ENCODE measurements around the gene REXO4.

REXO4 gene

GRCh38 chr9:133361507-133362092 lies 56.2 kb downstream of the REXO4 start:
- no peak overlapping the region for H3K4me3 ChIP-seq (ENCODE audit: low read length in 2 of 2)
- no peak overlapping the region for H3K9ac ChIP-seq (ENCODE audit: low read depth in 1 of 2, low read length in 2 of 2)
- no peak overlapping the region for H3K27ac ChIP-seq (ENCODE audit: low read depth in 2 of 2, low read length in 2 of 2)
- no peaks in the 10 kb centered on the region for H3K27me3 ChIP-seq (ENCODE audit: control insufficient read depth in 2 of 2, insufficient read depth in 2 of 2, low read length in 2 of 2)
- H3K9me3 ChIP-seq (ENCODE audit: control insufficient read depth in 2 of 2, low read length in 2 of 2), result no peaks in the 10 kb centered on the region
- peaks cover 66 to 67% of the 10 kb centered on the region in 2 donors for H3K36me3 ChIP-seq (ENCODE audit: control insufficient read depth in 2 of 2, insufficient read depth in 2 of 2, low read length in 2 of 2)
- peaks cover 11 to 15% of the 10 kb centered on the region in 2 donors for H3K4me1 ChIP-seq (ENCODE audit: control insufficient read depth in 2 of 2, insufficient read depth in 2 of 2, low read length in 2 of 2)

- H3K9ac ChIP-seq (ENCODE audit: low read depth in 1 of 2, low read length in 2 of 2), result no peak overlapping the region
- no peak overlapping the region for H3K27ac ChIP-seq (ENCODE audit: low read depth in 2 of 2, low read length in 2 of 2)
- peaks cover 14 to 17% of the 10 kb centered on the region in 2 donors for H3K4me1 ChIP-seq (ENCODE audit: control insufficient read depth in 2 of 2, insufficient read depth in 2 of 2, low read length in 2 of 2)
- no peak overlapping the region for H3K4me3 ChIP-seq (ENCODE audit: low read length in 2 of 2)
- no peaks in the 10 kb centered on the region for H3K27me3 ChIP-seq (ENCODE audit: control insufficient read depth in 2 of 2, insufficient read depth in 2 of 2, low read length in 2 of 2)
- H3K36me3 ChIP-seq (ENCODE audit: control insufficient read depth in 2 of 2, insufficient read depth in 2 of 2, low read length in 2 of 2), result peaks cover 57 to 58% of the 10 kb centered on the region in 2 donors
- H3K9me3 ChIP-seq (ENCODE audit: control insufficient read depth in 2 of 2, low read length in 2 of 2), result no peaks in the 10 kb centered on the region
Observed at GRCh38 chr9:133360400-133361393, 57.1 kb downstream of the REXO4 start.

- peaks cover 47 to 49% of the 10 kb centered on the region in 2 donors for H3K36me3 ChIP-seq (ENCODE audit: control insufficient read depth in 2 of 2, insufficient read depth in 2 of 2, low read length in 2 of 2)
- H3K4me1 ChIP-seq (ENCODE audit: control insufficient read depth in 2 of 2, insufficient read depth in 2 of 2, low read length in 2 of 2), result peaks cover 20 to 25% of the 10 kb centered on the region in 2 donors
- no peak overlapping the region for H3K9ac ChIP-seq (ENCODE audit: low read depth in 1 of 2, low read length in 2 of 2)
- H3K27me3 ChIP-seq (ENCODE audit: control insufficient read depth in 2 of 2, insufficient read depth in 2 of 2, low read length in 2 of 2), result no peaks in the 10 kb centered on the region
- no peak overlapping the region for H3K27ac ChIP-seq (ENCODE audit: low read depth in 2 of 2, low read length in 2 of 2)
- H3K9me3 ChIP-seq (ENCODE audit: control insufficient read depth in 2 of 2, low read length in 2 of 2), result no peaks in the 10 kb centered on the region
- H3K4me3 ChIP-seq (ENCODE audit: low read length in 2 of 2), result no peak overlapping the region
Observed at GRCh38 chr9:133359399-133360175, 58.2 kb downstream of the REXO4 start.

DNA sequence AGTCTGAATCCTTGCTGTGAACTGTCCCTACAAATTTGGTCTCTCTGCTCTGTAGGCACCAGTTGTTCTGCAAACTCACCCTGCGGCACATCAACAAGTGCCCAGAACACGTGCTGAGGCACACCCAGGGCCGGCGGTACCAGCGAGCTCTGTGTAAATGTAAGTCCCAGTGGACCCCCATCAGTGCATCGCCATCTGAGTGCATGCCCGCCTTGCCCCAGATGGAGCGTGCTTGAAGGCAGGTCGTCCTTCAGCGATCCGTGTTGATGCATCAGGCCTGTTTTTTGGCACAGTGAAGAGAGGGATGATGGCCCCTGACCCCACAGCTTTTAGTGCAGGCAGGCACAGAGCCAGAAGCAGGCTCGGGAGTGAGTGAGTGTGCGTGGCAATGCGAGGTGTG lies 60.2 kb downstream of the REXO4 start:
- peaks cover 20 to 25% of the 10 kb centered on the region in 2 donors for H3K4me1 ChIP-seq (ENCODE audit: control insufficient read depth in 2 of 2, insufficient read depth in 2 of 2, low read length in 2 of 2)

DNA sequence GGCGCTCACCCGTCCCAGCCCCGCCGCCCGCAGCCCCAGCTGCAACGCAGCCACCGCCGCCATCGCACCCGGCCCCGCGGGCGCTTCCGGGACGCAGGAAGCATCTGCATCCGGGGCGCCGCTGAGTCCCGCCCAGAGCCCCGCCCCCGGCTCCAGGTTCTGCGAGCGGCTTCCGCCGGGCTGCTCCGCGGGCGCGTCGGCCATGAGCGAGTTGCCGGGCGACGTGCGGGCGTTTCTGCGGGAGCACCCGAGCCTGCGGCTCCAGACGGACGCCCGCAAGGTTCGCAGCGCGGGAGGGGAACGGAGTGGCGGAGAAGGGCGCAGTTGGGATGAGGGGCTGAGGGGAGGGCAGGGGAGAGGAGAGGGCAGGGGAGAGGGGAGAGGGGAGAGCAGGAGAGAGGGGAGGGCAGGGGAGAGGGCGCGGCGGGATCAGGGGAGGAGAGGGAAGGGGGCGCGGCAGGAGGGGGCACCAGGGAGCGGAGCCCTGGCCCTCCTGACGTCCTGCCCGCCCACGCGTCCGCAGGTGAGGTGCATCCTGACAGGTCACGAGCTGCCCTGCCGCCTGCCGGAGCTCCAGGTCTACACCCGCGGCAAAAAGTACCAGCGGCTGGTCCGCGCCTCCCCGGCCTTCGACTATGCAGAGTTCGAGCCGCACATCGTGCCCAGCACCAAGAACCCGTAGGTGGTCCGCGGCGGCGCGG lies 61.3 kb downstream of the REXO4 start, which contains the start of the genes SURF1 and SURF2:
Gene SURF1 (minus strand): TSS at position 97 of the 701 bp plus-strand sequence. CDS start 34 bp downstream, at position 63.
Gene SURF2 (plus strand): TSS at position 160 of the 701 bp plus-strand sequence. CDS start 43 bp downstream, at position 203.
- peaks cover 37 to 45% of the 10 kb centered on the region in 2 donors for H3K36me3 ChIP-seq (ENCODE audit: control insufficient read depth in 2 of 2, insufficient read depth in 2 of 2, low read length in 2 of 2)
- H3K9me3 ChIP-seq (ENCODE audit: control insufficient read depth in 2 of 2, low read length in 2 of 2), result no peaks in the 10 kb centered on the region
- peaks cover 20 to 25% of the 10 kb centered on the region in 2 donors for H3K4me1 ChIP-seq (ENCODE audit: control insufficient read depth in 2 of 2, insufficient read depth in 2 of 2, low read length in 2 of 2)
- H3K4me3 ChIP-seq (ENCODE audit: low read length in 2 of 2), result peak within 1 kb of the TSS; percentile 79 to 88
- peak within 1 kb of the TSS; percentile 7 to 63 for H3K27ac ChIP-seq (ENCODE audit: low read depth in 2 of 2, low read length in 2 of 2)
- H3K27me3 ChIP-seq (ENCODE audit: control insufficient read depth in 2 of 2, insufficient read depth in 2 of 2, low read length in 2 of 2), result no peaks in the 10 kb centered on the region
- H3K9ac ChIP-seq (ENCODE audit: low read depth in 1 of 2, low read length in 2 of 2), result peak within 1 kb of the TSS; percentile 67 to 83

More for the DNA sequence above, 60.2 kb downstream of the REXO4 start:
- Histone ChIP-seq H3K36me3 (ENCODE audit: control insufficient read depth in 2 of 2, insufficient read depth in 2 of 2, low read length in 2 of 2) (peaks cover 37 to 45% of the 10 kb centered on the region in 2 donors), H3K27me3 (ENCODE audit: control insufficient read depth in 2 of 2, insufficient read depth in 2 of 2, low read length in 2 of 2) (no peaks in the 10 kb centered on the region), H3K9me3 (ENCODE audit: control insufficient read depth in 2 of 2, low read length in 2 of 2) (no peaks in the 10 kb centered on the region), H3K4me3 (ENCODE audit: low read length in 2 of 2) (peak overlapping the region in 1 of 2 donors; percentile 68), H3K9ac (ENCODE audit: low read depth in 1 of 2, low read length in 2 of 2) (no peak overlapping the region), H3K27ac (ENCODE audit: low read depth in 2 of 2, low read length in 2 of 2) (no peak overlapping the region)

Data from mucosa of rectum (tissue), 2 donors.